HG03571 (cell line): ENCODE results near the gene DNAJC24.

Experiments used
- ATAC-seq: cut with Tn5 transposase; IDR thresholded peaks from one replicate; pipeline ENCODE4 v1.9.1; 2021; ENCODE audit not compliant: unreplicated experiment

Gene DNAJC24

GRCh38 chr11:31414338-31414737 is 44.7 kb downstream of the DNAJC24 start:
- ATAC-seq = no peak

GRCh38 chr11:31415435-31415834 is 45.8 kb downstream of the DNAJC24 start:
- ATAC-seq = no peak

- no peak for ATAC-seq
Measured at GRCh38 chr11:31417357-31417756, 47.7 kb downstream of the DNAJC24 start.

- ATAC-seq = no peak
Measured at GRCh38 chr11:31417816-31418215, 48.2 kb downstream of the DNAJC24 start.

- no peak for ATAC-seq
Measured at GRCh38 chr11:31419138-31419537, 49.5 kb downstream of the DNAJC24 start.

- no peak for ATAC-seq
Measured at GRCh38 chr11:31419669-31420068, 50.0 kb downstream of the DNAJC24 start.

- ATAC-seq = no peak
Measured at GRCh38 chr11:31421820-31422219, 52.2 kb downstream of the DNAJC24 start.

- no peak for ATAC-seq
Measured at GRCh38 chr11:31422703-31423102, 53.0 kb downstream of the DNAJC24 start.

- no peak for ATAC-seq
Measured at GRCh38 chr11:31424652-31425051, 55.0 kb downstream of the DNAJC24 start.

- ATAC-seq = no peak
Measured at GRCh38 chr11:31433851-31434250, 64.2 kb downstream of the DNAJC24 start.

- no peak for ATAC-seq
Measured at GRCh38 chr11:31437742-31438435, 68.2 kb downstream of the DNAJC24 start.

GRCh38 chr11:31441296-31441695 is 71.6 kb downstream of the DNAJC24 start:
- no peak for ATAC-seq

GRCh38 chr11:31442086-31442485 is 72.4 kb downstream of the DNAJC24 start:
- ATAC-seq = no peak

- no peak for ATAC-seq
Measured at GRCh38 chr11:31443802-31444201, 74.1 kb downstream of the DNAJC24 start.

- ATAC-seq = no peak
Measured at GRCh38 chr11:31445621-31446020, 76.0 kb downstream of the DNAJC24 start.

GRCh38 chr11:31449040-31449439 is 79.4 kb downstream of the DNAJC24 start:
- no peak for ATAC-seq

GRCh38 chr11:31450841-31451240 is 81.2 kb downstream of the DNAJC24 start:
- no peak for ATAC-seq

- no peak for ATAC-seq
Measured at GRCh38 chr11:31455177-31455576, 85.5 kb downstream of the DNAJC24 start.

- ATAC-seq = no peak
Measured at GRCh38 chr11:31464436-31464835, 94.8 kb downstream of the DNAJC24 start.

GRCh38 chr11:31474083-31474482 is 104.4 kb downstream of the DNAJC24 start:
- ATAC-seq = no peak

GRCh38 chr11:31477528-31478222 is 108.0 kb downstream of the DNAJC24 start:
- ATAC-seq = no peak

GRCh38 chr11:31478223-31478590 is 108.5 kb downstream of the DNAJC24 start:
- no peak for ATAC-seq

- no peak for ATAC-seq
Measured at GRCh38 chr11:31479066-31479465, 109.4 kb downstream of the DNAJC24 start.
